Fibroblast of mammary gland (primary cell): ENCODE measurements around the gene ABCA7.

Experiments
- DNase-seq: peaks from one replicate; pipeline ENCODE4 v3.0.0-alpha.2; 2010; ENCODE audit warnings: low read depth
- H3K4me3 ChIP-seq: 2 replicates; pipeline ENCODE4 v1.5.1; 2011; ENCODE audit warnings: low read depth, mild to moderate bottlenecking, low read length, moderate library complexity; ENCODE audit not compliant: control insufficient read depth
- TF ChIP-seq, protein P1 (sequence below): conservative IDR thresholded peaks from 2 replicates; pipeline ENCODE4 v1.5.1; 2011; ENCODE audit warnings: low read depth, low read length, inconsistent platforms; ENCODE audit not compliant: control insufficient read depth, insufficient read depth

Gene ABCA7

GRCh38 chr19:1073956-1074517, 34.1 kb downstream of the ABCA7 start:
- DNase-seq = no peak
- TF ChIP-seq, protein P1, sequence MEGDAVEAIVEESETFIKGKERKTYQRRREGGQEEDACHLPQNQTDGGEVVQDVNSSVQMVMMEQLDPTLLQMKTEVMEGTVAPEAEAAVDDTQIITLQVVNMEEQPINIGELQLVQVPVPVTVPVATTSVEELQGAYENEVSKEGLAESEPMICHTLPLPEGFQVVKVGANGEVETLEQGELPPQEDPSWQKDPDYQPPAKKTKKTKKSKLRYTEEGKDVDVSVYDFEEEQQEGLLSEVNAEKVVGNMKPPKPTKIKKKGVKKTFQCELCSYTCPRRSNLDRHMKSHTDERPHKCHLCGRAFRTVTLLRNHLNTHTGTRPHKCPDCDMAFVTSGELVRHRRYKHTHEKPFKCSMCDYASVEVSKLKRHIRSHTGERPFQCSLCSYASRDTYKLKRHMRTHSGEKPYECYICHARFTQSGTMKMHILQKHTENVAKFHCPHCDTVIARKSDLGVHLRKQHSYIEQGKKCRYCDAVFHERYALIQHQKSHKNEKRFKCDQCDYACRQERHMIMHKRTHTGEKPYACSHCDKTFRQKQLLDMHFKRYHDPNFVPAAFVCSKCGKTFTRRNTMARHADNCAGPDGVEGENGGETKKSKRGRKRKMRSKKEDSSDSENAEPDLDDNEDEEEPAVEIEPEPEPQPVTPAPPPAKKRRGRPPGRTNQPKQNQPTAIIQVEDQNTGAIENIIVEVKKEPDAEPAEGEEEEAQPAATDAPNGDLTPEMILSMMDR = no peak

GRCh38 chr19:1074544-1075283, 34.8 kb downstream of the ABCA7 start:
- no peak for DNase-seq
- TF ChIP-seq, protein P1 = no peak
- H3K4me3 ChIP-seq = no peak overlapping the region

More at GRCh38 chr19:1073956-1074517, 34.1 kb downstream of the ABCA7 start:
- no peak overlapping the region for H3K4me3 ChIP-seq

- DNase-seq = no peak
- TF ChIP-seq, protein P1 = no peak
- no peak overlapping the region for H3K4me3 ChIP-seq
Measured at GRCh38 chr19:1076046-1076386, 36.1 kb downstream of the ABCA7 start.

DNA sequence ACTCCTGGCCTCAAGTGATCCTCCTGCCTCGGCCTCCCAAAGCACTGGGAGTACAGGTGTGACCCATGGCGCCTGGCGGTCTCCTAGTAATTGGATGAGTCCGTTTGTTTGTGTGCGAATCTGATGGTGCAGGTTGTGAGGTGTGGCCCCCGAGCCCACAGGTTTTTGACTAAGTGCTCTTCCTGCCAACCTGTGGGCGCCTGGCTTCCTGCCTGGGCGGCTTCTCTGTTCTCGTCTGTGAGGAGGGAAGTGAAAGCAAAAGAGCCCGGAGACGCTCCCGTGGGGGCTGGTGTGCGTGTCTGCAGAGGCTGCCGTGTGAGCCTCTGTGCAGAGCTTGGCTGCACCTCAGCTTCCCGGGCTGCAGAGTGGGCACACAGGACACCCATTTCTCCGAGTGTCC, 37.0 kb downstream of the ABCA7 start:
- TF ChIP-seq, protein P1 = no peak
- no peak for DNase-seq
- H3K4me3 ChIP-seq = no peak overlapping the region

GRCh38 chr19:1079566-1080111, 39.7 kb downstream of the ABCA7 start:
- H3K4me3 ChIP-seq = no peak overlapping the region
- no peak for DNase-seq
- TF ChIP-seq, protein P1 = no peak

DNA sequence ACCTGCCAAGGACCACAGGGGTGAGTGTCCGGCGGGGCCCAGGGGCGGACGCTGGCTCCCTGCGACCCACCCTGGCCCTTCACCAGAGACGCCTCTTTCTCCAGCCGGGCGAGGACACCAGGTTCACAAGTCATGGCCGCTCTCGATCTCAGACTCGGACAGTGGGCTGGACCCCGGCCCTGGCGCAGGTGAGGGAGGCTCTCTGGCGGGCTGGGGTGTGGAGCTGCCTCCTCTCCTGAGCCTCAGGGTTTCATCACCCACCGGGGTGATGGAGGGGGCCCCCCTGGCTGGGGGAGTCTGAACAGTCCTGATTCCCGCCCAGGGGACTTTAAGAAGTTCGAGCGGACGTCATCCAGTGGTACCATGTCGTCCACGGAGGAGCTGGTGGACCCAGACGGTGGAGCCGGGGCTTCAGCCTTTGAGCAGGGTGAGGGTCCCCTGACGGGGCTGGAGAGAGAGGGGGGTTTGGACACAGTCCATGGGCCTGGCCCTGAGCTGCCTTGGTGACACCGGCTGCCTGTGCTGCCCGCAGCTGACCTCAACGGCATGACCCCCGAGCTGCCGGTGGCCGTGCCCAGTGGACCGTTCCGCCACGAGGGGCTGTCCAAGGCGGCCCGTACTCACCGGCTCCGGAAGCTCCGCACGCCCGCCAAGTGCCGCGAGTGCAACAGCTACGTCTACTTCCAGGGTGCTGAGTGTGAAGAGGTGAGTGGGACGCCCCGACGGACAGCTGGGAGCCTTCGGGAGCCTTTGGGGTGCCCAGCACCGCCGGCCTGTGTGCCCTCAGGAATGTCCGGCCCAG, 40.7 kb downstream of the ABCA7 start:
- no peak overlapping the region for H3K4me3 ChIP-seq
- TF ChIP-seq, protein P1 = no peak
- no peak for DNase-seq
